HG03439 (cell line): ENCODE data around the gene NT5DC4.

Experiments
- ATAC-seq: cut with Tn5 transposase; IDR thresholded peaks from one replicate; pipeline ENCODE4 v1.9.1; 2021; ENCODE audit warnings: mild to moderate bottlenecking, moderate library complexity; ENCODE audit not compliant: unreplicated experiment

The NT5DC4 gene

GRCh38 chr2:112722816-112723546, 2.2 kb downstream of the NT5DC4 start:
- ATAC-seq: no peak

DNA sequence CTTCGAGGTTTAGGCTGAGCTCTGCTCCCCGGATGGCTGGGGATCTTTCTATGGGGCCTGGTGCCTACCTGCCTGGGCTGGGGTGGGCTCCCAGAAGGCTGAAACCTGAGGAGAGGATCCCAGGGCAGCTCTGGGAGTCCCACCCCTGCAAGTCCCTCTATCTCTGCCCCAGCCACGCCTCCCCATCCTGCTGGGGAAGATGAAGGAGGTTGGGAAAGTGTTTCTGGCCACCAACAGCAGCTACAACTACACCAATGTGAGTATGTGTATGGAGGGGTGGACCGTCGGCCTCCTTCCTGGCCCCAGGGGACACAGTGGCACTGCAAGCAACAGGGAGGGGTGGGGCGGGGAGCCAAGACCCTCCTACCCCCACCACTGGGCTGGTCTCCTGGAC, 2.7 kb downstream of the NT5DC4 start:
- ATAC-seq: no peak

DNA sequence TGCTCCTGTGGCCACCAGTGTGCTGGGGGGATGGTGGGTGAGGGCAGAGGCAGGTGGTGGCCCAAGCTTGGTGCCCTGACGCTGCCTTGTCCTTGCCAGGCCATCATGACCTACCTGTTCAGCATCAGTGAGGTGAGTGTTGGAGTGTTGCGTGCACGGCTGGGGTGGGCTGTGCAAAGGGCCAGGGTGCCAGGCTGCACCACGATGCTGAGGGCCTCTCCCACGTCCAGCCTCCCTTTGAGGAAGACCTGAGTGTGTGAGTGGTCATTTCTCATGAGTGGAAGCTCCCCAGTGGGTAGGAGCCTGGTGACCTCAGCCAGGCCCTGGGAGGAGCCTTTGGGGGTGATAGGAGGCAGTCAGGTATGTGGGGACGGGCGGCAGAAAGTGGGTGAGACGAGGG, 3.2 kb downstream of the NT5DC4 start:
- ATAC-seq: no peak

GRCh38 chr2:112724591-112725525, 4.0 kb downstream of the NT5DC4 start:
- ATAC-seq: no peak

GRCh38 chr2:112725545-112726457, 5.0 kb downstream of the NT5DC4 start:
- ATAC-seq: peak; percentile 58

DNA sequence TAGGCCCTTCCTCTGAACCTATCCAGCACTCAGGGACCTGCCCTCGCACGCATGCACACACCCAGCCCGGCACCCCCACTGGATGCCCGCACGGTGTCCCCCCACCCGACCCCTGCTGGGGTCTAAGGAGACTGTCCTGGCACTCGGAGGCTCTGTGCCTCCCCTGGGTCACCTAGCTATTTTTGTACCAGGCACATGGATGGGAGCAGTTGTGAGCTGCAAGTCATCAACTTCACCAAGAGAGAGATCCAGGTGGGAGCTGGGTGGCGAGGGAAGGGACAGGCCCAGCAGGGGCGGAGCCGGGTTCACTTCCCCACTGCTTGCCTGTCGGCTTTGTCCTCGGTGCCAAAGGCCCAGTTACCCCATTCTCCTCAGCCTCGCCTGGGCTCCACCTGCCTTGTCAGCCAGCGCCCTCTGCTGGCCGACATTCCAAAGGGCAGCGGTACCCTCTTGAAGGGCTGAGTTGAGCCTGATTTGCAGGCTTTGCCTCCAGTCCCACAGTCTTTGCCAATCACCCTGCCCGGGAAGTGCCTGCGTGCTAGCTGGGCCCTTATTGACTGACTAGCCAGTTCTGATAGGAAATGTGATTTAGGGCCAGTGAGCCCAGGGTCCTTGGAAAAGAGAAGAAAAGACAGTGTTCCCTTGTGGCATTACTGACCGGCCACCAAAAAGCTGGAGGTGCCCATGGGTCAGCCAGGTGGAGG, 5.8 kb downstream of the NT5DC4 start:
- peak; percentile 70 for ATAC-seq

GRCh38 chr2:112727276-112728028, 6.6 kb downstream of the NT5DC4 start:
- no peak for ATAC-seq

DNA sequence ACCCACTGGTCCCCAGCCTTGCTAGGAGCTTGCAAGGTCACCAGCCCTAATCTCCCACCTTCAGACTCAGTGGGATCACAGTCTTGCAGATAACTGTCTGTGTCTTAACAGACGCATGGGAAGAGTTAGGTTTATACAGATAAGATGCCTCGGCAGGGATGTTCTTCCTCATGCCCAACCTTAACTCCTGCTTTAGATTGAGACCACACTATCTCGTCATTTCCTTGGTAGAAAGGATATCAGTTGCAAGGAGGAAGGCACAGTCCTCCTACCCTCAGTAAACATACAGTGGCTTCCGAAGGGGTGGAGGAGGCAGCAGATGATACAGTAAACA, 7.2 kb downstream of the NT5DC4 start:
- no peak for ATAC-seq

DNA sequence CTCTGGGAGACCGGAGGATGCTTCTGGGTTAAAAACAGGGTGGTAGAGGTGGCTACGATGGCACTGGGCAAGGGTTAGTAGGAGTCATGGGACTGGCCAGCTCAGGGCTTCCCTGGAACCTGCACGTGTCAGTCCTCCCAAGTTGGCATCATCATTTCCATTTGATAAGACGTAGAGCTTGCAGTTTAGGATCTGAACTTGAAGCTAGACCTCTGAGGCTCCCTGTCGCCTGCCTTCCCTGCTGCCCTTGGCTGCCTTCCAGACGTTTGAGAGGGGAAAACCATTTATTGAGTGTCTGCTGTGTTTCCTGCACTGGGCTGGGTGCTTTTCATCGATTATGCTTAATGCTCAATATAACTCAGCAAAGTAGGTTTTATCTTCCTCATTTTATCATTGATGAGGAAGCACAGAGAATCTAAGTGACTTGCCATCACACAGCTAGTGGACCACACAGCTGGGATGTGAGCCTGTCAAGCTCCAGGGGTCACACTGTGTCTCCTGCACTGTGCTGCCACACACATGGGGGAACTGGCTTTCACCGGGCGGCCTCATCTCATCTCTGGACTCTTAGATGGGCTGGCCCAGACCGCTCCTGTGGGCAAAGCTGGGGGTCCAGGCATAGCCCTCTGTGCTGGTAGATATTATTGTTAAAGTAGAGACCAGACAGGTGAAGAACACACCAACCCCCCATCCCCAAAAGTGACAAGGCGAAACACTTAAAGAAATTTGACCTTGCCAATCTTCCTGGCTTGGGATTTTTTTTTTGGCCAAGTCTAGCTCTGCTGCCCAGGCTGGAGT, 7.8 kb downstream of the NT5DC4 start:
- ATAC-seq: no peak

GRCh38 chr2:112730216-112730615, 9.4 kb downstream of the NT5DC4 start:
- no peak for ATAC-seq

- ATAC-seq: no peak
These were observed 10.0 kb downstream of the NT5DC4 start for GRCh38 chr2:112730791-112731190.

DNA sequence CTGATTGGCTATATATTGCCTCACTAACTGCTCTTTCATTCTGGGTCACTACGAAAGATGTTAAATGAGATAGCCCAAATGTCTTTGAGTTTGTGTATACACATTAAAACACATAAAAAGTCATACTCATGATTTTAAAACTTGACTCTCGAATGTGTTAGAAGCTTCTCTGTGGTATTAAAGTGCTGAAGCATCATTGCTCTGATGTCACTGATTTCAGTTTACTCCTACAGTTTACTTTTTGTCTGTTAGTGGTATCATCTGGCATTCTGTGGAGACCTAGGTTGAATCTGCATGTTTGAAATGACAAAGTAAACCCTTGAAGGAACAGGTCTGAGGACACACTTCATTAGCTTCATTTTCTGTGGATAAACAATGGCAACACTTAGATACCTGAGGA, 10.7 kb downstream of the NT5DC4 start:
- ATAC-seq: no peak

DNA sequence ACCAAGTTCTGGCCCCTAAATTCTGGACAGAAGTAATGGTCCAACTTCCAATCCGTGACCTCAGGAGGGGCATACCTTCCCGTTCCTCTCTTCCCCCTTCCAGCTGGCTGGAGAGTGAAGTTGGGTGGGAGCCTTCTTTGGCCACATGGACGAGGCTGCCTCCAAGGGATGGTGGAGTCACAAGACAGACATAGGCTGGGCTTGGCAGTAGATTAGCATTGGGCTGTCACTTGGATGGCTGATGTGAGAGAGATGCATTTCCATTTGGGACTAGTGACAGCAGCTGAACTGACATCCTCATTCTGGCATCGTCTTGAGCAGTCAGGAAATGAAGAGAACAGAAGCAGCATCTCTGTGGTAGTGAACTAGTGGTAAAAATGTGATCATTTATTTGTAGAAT, 12.6 kb downstream of the NT5DC4 start:
- no peak for ATAC-seq

- ATAC-seq: no peak
These were observed 13.1 kb downstream of the NT5DC4 start for GRCh38 chr2:112733871-112734270.

DNA sequence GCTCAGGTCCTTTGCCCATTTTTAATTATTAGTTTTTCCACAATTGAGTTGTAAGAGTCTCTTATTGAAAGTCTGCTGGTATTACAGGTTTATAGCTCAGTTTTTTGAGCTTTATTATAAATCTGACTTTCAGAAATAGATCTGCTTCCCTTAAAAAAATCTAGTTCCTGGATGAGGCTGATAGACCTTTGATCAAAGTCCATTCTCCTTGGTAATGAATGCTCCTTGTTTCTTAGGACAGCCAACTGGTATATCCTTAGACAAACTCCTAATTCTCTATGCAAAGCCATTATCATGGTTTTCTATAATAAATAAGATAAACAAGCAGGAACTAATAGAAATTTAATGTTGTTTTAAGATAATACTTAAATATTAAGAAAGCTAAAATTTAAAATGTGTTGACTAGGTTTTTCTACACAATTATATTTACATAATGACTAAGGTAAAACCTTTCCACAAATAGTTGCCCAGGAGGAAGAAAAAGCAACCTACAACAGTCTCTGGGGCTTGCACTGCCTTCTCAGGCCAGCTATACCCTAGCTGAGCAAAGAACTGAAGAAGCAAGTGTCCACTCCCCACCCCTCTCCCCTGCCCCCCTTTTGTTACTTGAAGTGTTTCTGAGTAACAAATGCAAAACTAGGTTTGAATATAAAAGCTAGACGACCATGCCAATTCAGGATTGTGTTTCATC, 16.9 kb downstream of the NT5DC4 start:
- ATAC-seq: no peak

- ATAC-seq: no peak
These were observed 19.7 kb downstream of the NT5DC4 start for GRCh38 chr2:112740527-112740926.

DNA sequence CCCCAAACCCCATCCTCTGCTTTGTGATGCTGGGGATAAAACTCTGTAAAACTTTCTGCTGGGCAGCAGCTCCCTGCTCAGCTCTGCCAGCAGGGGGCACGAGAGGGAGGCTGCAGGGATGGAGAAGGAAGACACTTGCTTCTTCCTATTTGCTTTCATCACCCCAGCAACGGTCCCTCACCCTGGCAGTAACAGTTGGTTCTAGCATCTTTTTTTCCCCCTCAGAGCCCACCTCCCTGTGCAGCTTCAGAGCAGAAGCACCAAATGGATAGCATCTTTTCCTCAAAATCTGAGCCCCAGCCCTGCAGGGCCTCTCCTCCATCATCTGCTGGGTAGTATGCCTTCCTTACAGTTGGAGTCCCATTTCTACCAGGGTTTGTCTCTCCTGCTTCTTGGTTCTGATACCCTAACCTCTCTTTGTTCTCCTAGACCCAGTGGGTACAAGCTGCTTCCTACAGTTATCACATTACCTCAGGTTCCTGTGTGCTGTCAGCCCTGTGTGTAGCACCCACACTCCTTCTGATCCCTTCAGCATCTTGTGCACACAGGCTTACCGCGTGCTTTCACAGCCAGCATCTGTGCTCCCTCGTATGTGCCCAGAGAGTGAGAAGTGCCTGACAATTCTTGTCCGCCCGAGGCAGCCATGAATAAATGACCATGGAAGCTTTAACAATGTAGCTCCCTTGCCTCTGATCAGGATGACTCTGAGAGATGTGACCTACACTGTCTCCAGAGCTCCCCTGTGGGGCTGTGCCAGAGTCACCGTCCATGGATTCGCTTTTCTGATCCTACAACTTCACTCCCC, 29.1 kb downstream of the NT5DC4 start:
- no peak for ATAC-seq

DNA sequence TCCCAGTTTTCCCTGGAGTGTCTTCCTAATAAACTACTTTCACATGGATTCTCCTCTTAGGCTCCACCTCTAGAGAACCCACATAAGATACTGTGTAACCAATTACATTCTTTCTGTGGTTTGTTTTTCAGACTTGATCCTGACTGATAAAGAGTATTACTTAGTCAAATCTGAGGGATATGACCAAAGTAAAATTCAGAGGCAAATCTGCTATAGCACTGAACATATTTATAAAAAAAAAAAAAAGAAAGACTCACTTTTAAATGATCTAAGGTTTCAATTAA, 29.7 kb downstream of the NT5DC4 start:
- no peak for ATAC-seq
